Measurements from ENCODE around the gene HEATR3. TPM values are rescaled to one million over a fixed set of nuclear protein-coding genes. Genes with fewer than 3 reads are reported as not detected.

Gene HEATR3
- total RNA-seq, 1 donor from 2014 or later = 10.6 TPM

GRCh38 chr16:50153596-50154419, 88.0 kb downstream of the HEATR3 start:
- no peak for DNase-seq

GRCh38 chr16:50154420-50154950, 88.7 kb downstream of the HEATR3 start:
- DNase-seq = no peak

- no peak for DNase-seq
Measured at GRCh38 chr16:50155925-50156324, 90.2 kb downstream of the HEATR3 start.

Small RNA genes within 50 kb of the gene (small RNA-seq; reads per million reads assigned to genes)
- gene RF00017 (ENCODE audit: low replicate concordance) (not detected), gene RF00156 (ENCODE audit: low replicate concordance) (not detected), gene RNY4P3 (ENCODE audit: low replicate concordance) (0.33 reads per million, percentile 37 among the genes with 10 or more reads in this experiment), gene RPL10P14 (ENCODE audit: low replicate concordance) (not detected)

Other genes starting within 250 kb of the HEATR3 start
- 8.0 TPM for gene ZNF423, start 209.9 kb upstream of the HEATR3 start, total RNA-seq
- gene CNEP1R1, start 40.7 kb upstream of the HEATR3 start, total RNA-seq = 28.0 TPM
- gene TENT4B, start 87.3 kb downstream of the HEATR3 start, total RNA-seq = 8.7 TPM
- gene ADCY7, start 200.6 kb downstream of the HEATR3 start, total RNA-seq = 13.6 TPM